ENCODE measurements around the gene EXOG.

DNA sequence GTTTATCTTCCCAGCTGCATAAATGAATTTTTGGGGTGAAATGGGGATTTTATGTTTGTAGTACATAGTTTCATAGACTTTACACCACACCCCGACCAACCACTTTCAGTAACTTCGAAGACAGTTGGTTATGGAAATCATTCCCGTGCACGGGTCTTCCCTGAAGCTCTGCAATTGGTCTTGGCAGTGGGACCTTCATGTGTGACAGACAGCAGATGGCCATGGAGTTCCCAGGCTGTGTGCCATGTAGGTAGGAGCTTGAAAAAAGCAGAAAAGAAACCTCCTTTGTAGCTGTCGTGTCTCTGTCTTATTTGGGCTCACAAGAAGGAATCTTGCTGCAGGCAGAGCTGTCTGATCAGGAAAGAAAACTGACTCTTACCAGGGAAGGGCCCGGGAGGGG, 25.9 kb downstream of the EXOG start:
- TF ChIP-seq ZNF70 (CRISPR knock-in tag; IDR thresholded peaks at IDR 0.05) (no peak), BACH2 (CRISPR knock-in tag; IDR thresholded peaks at IDR 0.05; ENCODE audit: borderline replicate concordance) (no peak), OSR1 (CRISPR knock-in tag; IDR thresholded peaks at IDR 0.05) (no peak), CSRNP3 (CRISPR knock-in tag; IDR thresholded peaks at IDR 0.05) (no peak), ZFP30 (CRISPR knock-in tag; IDR thresholded peaks at IDR 0.05) (no peak), ZNF565 (CRISPR knock-in tag; conservative IDR thresholded peaks at IDR 0.05; ENCODE audit: low read depth) (no peak), SNAI2 (CRISPR knock-in tag; IDR thresholded peaks at IDR 0.05) (no peak), GLIS3 (CRISPR knock-in tag; IDR thresholded peaks at IDR 0.05) (no peak), ZFP3 (CRISPR knock-in tag; IDR thresholded peaks at IDR 0.05) (no peak), RARB (CRISPR knock-in tag; IDR thresholded peaks at IDR 0.05) (no peak), TOX (CRISPR knock-in tag; IDR thresholded peaks at IDR 0.05; ENCODE audit: borderline replicate concordance) (no peak)
- TF ChIP-seq, protein P1, sequence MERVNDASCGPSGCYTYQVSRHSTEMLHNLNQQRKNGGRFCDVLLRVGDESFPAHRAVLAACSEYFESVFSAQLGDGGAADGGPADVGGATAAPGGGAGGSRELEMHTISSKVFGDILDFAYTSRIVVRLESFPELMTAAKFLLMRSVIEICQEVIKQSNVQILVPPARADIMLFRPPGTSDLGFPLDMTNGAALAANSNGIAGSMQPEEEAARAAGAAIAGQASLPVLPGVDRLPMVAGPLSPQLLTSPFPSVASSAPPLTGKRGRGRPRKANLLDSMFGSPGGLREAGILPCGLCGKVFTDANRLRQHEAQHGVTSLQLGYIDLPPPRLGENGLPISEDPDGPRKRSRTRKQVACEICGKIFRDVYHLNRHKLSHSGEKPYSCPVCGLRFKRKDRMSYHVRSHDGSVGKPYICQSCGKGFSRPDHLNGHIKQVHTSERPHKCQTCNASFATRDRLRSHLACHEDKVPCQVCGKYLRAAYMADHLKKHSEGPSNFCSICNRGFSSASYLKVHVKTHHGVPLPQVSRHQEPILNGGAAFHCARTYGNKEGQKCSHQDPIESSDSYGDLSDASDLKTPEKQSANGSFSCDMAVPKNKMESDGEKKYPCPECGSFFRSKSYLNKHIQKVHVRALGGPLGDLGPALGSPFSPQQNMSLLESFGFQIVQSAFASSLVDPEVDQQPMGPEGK (CRISPR knock-in tag; IDR thresholded peaks at IDR 0.05; ENCODE audit: borderline replicate concordance): no peak
- TF ChIP-seq, protein P2, sequence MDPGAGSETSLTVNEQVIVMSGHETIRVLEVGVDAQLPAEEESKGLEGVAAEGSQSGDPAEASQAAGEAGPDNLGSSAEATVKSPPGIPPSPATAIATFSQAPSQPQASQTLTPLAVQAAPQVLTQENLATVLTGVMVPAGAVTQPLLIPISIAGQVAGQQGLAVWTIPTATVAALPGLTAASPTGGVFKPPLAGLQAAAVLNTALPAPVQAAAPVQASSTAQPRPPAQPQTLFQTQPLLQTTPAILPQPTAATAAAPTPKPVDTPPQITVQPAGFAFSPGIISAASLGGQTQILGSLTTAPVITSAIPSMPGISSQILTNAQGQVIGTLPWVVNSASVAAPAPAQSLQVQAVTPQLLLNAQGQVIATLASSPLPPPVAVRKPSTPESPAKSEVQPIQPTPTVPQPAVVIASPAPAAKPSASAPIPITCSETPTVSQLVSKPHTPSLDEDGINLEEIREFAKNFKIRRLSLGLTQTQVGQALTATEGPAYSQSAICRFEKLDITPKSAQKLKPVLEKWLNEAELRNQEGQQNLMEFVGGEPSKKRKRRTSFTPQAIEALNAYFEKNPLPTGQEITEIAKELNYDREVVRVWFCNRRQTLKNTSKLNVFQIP (CRISPR knock-in tag; IDR thresholded peaks at IDR 0.05; ENCODE audit: borderline replicate concordance, low read depth): no peak
- TF ChIP-seq, protein P3, sequence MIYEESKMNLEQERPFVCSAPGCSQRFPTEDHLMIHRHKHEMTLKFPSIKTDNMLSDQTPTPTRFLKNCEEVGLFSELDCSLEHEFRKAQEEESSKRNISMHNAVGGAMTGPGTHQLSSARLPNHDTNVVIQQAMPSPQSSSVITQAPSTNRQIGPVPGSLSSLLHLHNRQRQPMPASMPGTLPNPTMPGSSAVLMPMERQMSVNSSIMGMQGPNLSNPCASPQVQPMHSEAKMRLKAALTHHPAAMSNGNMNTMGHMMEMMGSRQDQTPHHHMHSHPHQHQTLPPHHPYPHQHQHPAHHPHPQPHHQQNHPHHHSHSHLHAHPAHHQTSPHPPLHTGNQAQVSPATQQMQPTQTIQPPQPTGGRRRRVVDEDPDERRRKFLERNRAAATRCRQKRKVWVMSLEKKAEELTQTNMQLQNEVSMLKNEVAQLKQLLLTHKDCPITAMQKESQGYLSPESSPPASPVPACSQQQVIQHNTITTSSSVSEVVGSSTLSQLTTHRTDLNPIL (CRISPR knock-in tag; IDR thresholded peaks at IDR 0.05; ENCODE audit: low read depth): no peak

All from SK-N-SH treated with all-trans-retinoic acid at 6 μM for 48 hours (cell line).